T-helper 1 cell (primary cell): ENCODE results near the gene SUMF1.
A peak's percentile ranks its signal among the peaks of the same experiment; 100 is the strongest.

Source experiments
- DNase-seq, 5 donors: peaks; one replicate each; pipeline ENCODE4 v3.0.0-alpha.2; 2012 to 2020

The SUMF1 gene

DNA sequence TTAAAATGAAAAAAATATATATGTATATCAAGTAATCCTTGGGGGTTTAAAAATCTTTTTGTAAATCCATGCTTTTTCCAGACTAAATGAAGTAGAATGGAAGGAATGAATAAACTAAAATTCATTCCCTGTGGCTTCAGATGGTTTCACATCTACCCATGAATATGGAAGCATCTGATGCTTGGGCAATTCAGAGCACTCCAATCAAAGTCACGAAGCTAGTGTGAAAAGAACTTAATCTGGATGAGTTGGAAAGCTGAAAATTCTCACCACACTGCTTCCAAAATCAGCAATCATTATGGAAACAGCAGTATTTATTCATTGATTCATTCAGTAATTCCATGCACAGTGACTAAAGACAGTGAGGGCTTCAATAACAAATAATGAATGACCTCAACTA is 55.2 kb downstream of the SUMF1 start:
- DNase-seq = no peak

DNA sequence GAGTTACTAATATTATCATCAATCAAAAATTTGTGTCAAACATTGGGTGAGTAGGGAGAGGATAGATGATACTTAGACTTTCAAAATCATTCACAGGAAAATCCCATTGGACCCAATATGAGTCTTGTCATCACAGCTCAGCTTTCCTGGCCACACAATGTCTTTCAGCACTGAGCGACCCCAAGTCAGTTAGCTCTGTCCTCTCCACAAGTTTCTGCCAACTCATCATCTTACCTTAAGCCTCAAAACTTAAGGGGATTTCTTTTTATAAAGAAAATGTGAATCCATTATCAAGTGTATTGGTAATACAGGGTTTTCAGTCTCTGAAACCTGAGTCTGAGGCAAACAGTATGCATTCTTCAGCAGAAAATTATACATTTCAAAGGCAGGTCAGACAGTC is 55.8 kb downstream of the SUMF1 start:
- DNase-seq = no peak

DNA sequence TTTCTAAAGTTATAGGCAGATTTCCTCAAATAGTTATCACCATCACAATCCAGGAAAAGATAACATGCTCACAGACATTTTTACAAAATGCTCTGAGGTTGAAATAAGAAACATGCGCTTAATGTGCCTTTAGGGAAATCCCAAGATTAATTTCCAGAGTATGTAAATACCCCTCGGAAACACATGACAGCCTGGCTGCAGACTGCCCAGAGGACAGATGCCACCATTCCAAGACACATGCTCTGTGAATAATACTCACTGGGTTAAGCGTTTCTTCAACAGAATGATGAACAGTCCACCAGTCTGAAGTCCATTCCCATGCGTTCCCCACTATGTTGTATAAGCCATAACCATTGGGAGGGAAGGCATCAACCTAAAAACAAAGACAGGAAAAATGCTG is 56.5 kb downstream of the SUMF1 start:
- no peak for DNase-seq

DNA sequence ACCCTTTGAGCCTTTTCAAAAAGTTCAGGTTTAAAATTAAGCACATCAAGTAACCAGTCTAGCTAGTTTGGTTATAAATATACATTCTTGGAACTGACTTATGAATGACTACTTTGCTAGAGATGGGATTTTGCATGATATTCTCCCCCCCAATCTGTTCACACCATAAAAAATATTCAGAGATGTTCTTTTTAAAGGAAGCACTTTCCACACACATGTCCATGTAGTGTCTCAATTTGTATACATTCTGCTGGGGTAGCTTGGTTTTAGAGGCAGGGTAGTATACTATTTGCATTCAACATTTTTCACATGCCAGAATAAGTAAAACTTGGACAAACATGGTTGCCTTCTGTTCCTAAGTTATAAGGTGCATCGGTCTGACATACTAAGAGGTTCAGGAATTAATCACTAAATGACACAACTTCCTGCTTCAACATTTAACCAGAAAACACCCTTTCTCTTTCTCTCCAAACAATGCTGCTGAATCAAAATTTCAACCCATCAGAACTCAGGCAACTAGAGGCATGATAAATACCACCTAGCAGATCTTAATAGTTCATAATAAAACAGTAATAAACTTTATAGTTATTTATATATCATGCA is 57.0 kb downstream of the SUMF1 start:
- peak in 1 of 5 donors; percentile 64 for DNase-seq

DNA sequence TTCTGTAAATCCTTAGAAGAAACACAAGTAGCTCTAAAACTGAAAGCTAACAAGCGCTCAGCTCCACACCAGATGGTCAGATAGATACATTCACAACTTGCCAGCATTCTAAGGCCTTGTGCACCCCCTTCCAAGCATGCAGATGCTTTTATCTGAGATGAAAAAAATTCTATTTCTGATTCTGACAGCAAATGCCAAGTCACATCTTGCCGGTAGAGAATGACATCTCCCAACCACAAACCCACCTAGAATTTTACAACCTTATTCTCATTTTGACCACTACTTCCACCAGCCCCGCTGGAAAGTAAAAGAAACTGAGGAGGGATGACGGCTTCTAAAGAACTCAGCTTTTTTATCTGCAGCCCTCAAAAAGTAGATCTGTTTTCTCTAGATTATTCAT is 57.7 kb downstream of the SUMF1 start:
- DNase-seq = peak in 1 of 5 donors; percentile 69

DNA sequence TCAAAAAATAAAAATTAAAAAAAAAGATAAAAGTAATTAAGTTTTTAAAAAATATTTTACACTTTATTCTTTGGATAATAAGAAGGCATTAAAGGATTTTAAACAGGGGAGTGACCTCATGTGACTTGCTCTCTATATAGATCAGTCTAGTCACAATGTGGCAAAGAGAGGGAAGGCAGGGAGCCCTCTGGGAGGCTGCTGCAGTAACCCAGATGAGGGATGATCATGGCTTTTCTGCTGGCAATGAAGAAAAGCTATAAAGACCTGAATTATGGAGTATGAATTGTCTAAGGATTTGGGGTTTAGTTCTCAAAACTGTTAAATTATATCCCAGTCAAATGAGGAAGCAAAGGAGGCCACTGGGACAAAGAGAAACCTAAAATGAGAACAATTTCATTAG is 58.1 kb downstream of the SUMF1 start:
- no peak for DNase-seq

DNA sequence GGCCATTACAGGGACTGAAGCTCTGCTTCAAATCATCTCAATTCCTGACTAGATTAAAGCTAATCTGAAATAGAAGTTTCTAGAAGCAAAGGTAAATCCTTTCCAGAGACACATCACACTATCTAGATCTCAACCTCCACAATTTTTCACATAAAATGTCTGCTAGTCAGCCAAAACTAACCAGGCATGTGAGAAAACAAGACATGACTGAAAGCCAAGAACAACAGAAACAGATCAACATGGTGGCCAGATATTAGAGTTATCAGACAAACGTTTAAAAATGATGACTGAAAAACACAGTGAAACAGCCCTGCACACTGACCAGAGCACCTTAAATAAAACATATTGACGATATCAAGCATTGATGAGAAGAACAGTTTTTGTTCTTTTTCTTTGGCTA is 59.1 kb downstream of the SUMF1 start:
- no peak for DNase-seq

DNA sequence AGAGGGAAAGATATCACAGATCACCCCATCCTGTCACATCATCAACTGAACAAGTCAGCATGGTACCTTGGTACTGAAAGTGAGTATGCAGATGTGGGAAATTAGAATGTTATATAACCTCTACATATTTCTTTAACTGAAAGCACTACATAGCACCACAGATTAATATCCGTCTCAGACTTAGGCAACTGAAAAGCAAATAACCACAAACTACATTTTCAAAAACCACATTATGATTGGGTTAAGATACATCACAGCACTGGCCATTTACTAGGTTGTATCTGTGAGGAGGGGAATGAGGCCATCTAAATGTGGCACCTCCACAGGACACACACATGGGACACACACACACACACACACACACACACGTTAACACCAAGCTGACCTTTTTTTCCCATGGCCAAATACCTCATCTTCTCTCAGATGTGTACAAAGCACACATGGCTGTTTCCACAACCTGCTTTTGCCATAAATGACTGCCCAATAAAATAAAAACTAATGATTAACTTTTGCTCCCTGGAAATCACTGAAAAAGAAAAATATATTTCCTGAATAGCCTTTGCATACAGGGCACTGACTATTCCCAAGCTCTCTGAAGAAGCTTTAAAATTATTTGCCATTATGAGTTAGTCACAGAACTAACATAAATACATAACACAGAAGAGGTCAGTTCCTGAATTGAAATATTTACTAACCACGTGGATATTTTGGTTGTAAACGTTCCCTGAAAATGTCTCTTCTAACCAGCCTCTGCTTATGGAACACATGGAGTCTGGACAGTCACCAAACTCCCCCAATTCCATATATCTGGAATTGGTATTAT is 60.1 kb downstream of the SUMF1 start:
- DNase-seq = peak in 1 of 5 donors; percentile 34

DNA sequence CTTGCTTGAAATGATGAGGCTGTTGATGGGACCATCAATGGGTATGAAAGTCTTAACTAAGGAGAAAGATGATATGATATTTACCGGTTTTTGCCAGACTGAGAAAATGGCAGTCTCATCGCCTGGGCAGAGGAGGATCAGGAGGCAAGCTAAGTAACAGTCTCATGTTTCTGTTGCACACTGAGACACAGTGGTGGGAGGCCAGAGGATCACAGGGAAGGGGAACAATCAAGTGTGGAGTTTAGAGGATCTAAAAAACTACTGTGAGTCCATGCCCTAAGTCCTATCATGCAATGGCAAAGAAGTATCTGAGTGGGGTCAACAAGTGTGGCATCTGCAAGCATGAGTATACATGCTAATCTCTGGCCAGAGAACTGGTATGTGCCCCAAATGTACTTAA is 62.2 kb downstream of the SUMF1 start:
- no peak for DNase-seq

DNA sequence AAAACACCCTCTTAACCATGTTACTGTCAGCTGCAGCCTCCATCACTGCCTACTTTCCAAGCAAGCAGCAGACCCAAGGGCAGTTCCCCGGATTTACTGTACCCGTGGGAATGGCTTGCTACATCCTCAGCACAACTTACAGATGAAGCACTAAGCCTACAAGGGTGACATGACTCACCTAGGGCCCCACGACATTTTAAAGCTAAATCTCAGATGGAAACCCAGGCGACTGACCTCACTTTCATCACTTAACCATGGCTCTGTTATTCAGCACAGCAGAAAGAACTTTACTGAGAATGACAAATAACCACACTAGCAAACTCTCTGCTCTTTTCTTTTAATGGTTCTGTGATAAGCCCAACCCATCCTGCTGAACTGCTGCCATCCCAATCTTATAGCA is 65.6 kb downstream of the SUMF1 start:
- peak in 1 of 5 donors; percentile 13 for DNase-seq

DNA sequence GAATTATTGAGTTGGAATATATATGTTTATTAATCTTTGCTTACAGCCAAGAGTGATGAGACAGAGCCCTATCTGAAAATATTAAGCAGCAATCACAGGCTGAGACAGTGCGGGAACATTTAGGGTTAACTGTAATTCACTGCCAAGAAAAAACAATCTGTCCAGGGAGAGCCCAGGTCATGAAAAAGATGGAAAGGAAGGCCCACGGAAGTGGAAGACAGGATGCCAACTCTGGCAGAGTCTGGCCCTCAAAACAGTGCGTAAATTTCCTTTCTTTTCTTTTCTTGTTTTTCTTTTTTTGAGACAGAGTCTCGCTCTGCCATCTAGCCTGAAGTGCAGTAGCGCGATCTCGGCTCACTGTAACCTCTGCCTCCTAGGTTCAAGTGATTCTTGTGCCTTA is 67.6 kb downstream of the SUMF1 start:
- DNase-seq = no peak

DNA sequence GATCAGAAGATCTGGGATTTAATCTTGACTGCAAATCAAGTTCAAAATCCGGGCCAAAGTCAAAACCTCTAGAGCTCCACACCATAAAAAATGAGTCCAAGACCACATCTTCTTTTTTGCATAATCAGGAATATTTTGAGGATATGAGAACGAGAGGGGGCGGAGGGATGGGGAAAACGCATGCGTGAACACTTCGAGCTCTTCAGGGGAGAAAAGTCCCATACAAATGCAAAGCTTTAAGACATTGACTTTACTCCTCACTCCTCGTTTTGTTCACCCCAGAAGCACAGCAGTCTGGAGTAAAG is 68.2 kb downstream of the SUMF1 start:
- DNase-seq = no peak

DNA sequence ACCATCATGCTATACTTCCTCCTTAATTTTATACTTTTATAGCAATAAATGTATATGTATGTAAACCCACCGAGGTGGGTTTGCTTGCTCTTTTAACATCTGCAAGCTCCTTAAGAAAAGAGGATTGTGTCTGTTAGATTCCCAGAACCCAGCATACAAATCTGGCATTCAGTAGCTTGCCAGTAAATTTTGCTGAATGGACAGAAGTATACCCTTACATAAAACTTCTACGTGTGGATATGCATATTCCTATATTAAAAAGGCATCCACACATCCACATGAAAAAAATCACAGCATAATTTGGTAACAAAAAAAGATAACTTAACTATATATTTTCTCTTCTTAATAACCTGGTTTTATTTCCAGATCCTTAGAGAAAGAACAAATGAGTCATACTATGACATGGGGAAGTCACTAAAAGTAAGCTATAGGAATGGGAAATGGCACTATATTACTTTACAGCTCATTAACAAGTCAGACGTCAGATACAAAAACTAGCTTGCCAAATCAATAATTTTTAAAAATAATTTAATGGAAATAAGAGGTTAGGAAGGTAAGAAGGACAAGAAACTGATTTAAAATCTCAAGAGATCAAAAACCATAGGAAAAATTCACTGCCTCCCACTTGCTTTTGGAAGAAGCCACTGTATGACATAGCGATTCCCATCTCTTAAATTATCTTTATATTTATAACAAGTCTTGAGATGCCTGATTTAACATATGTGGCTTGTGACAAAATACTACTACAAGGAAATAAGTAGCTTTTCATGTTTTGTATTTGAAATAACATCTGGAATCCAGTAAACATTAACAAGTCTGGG is 68.7 kb downstream of the SUMF1 start:
- no peak for DNase-seq

DNA sequence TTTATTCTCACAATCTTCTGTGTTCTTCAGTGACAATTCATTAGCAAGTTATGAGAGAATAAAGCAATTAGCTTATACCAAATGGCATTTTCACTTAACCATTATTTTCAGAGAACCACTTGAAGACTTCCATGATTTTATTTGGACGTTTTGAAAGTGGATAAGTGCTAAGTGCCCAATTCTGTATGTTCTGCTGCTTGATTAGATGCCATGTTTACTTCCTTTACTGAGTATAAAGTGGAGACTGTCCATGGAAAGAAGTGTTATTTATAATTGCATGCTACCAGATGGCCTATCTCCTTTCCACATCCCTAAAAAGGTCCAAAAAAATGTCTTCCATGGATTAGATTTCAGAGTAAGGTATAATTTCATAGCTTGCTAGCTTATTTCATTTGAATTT is 69.6 kb downstream of the SUMF1 start:
- DNase-seq = no peak

DNA sequence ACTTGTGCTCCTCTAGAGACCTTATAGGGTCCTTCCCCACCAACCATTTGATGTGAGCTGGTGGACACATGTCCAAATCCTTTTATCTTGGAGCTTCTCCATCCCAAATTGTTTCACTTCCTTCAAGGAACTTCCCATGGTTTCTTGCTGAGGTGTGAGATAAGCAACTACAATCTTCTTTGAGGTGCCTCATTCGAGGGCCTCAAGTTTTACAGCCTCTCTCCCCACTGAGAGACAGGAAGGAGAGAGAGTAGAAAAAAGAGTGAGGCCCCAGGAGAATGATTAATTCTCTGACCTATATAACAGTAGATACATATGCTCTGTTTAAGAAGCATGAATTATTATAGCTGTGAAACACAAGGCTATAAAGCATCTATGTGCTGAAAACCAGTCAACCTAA is 70.5 kb downstream of the SUMF1 start:
- no peak for DNase-seq

DNA sequence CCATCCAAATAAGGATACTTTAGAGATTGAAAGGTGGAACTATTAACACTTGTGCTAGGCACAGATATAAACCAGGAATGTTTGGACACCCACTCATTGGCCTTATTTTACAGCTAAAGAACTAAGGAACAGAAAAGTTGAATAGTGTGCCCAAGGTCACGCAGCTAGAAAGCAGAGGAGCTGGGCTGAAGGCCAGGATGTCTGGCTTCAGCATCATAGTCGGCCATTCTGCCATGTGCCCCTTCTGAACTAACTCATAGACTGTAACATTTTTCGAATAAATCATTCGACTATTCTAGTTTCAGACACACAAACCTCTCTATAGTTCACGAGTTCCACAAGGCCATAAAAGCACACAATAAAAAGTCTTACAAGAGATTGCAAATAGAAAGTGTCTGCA is 71.1 kb downstream of the SUMF1 start:
- no peak for DNase-seq

DNA sequence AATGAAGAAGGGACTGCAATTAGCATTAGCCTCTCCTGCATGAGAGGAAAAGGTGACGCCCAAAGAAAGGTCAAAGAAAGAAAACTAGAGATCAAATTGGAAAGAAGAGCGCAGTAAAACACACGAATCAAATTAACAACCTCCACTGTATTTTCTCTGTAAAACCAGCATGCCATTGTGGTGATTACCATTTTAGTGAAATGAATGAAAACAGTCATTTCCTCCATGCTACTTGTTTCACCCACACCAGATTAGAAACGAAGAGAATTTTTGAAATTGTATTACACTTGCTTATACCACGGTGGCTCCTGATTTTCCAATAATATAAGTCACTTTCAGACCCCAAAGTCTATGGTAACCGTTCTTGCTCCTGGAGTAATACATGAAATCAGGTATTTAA is 71.6 kb downstream of the SUMF1 start:
- DNase-seq = peak in 1 of 5 donors; percentile 41

DNA sequence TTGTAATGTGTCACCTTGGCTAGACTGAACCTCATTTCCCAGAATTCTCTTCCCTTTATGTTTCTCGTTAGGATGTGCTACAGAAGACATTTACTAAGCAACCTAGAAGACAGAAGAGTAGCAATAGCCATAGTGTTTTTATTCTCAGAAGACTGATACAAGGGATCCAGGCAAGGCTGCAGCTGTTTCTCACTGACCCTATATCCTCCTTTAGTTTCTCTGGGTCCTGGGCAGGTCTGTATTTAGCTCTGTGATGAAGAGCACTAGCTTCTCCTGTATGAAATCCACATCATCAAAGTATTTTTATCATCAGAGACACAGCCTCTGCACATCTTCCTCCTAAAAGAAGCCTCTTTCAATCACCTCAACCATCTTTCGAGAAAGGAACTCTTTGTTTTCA is 72.5 kb downstream of the SUMF1 start:
- no peak for DNase-seq

DNA sequence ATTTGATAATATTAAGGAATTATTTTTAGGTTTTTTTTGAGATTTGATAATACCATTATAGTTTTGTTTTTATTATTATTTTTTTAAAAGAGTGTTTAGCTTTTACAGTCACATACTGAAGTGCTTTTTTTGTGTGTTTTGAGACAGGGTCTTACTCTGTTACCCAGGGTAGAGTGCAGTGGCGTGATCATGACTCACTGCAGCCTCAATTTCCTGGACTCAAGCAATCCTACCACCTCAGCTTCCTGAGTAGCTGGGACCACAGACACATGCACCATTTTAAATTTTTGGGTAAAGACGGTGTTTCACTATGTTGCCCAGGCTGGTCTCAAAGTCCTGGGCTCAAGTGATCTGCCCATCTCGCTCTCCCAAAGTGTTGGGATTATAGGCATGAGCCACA is 73.0 kb downstream of the SUMF1 start:
- peak in 1 of 5 donors; percentile 76 for DNase-seq

DNA sequence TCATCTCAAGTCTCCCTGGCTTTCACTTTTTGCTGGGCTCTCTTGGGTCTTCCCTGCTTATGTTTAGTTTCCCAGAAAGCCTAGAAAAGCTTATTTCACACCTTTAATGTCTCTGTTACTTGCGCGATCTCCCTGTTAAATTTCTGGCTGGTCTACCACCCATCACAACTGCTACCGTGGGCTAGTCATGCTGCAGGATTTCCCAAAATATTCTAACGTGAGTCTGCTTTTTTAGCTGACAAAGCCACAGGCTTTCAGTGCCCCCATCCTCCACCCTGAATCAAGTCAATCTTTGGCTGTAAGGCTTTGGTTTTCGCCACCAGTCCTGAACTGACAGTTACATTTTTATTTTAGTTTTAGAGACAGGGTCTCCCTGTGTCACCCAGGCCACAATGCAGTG is 74.1 kb downstream of the SUMF1 start:
- no peak for DNase-seq

DNA sequence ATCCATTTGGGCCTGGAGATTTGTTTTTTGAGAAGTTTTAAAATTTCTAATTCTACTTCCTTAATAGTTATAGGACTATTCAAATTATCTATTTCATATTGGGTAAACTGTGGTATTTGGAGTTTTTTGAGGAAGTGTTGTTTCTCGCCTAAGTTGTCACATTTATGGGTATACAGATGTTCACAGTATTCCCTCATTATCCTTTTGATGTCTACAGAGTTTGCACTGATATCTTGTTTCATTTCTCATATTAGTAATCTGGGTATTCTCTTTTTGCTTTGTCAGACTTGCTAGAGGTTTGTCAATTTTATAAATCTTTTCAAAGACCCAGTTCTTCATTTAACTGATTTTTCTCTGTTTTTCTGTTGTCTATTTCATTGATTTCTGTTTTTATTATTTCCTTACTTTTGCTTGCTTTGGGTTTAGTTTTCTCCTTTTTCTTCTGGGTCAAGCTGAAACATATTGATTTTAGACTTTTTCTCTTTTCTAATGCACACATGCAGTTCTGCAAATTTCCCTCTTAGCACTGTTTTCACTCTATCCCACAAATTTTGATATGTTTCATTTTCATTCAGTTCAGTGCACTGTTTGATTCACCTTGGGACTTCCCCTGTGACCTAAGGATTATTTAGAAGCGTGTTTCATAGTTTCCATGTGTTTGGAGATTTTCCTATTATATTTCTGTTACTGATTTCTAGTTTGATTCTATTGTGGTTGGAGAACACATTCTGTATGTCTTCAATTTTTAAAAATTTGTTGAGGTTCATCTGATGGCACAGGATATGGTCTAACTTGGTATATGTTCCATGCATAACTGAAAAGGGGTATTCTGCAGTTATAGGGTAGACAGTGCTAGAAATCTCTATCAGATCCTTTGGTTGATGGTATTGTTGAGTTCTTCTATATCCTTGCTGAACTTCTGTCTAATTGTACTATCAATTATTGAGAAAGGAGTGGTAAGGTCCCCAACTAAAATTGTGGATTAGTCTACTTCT is 79.6 kb downstream of the SUMF1 start:
- no peak for DNase-seq

DNA sequence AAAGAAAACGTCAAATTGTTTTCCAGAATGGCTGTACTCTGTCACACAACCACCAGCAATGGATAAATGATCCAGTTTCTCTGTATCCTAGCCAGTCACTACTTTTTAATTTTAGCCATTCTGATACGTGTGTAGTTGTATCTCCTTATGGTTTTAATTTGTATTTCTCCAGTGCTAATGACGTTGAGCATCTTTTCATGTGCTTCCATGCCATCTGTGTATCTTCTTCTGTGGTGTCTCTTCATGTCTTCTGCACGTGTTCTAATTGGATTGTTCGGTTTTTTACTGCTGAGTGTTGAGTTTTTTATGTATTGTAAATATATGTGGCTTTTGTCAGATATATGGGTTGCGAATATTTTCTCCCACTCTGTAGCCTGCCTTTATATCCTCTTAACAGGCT is 81.9 kb downstream of the SUMF1 start:
- DNase-seq = no peak

DNA sequence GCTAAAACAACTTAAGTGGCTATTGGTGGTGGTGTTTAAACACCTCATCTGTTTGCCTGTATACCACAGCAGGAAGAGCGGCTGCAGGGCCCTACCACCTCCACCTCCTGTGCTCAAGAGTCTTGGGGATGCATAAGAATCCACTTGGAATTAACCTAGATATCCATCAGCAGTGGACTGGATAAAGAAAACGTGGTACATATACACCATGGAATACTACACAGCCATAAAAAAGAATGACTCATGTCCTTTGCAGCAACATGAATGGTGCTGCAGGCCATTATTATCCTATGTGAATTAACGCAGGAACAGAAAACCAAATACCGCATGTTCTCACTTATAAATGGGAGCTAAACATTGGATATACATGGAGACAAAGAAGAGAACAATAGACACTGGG is 87.1 kb downstream of the SUMF1 start:
- DNase-seq = no peak
